ENCODE results near the gene AVEN.

DNA sequence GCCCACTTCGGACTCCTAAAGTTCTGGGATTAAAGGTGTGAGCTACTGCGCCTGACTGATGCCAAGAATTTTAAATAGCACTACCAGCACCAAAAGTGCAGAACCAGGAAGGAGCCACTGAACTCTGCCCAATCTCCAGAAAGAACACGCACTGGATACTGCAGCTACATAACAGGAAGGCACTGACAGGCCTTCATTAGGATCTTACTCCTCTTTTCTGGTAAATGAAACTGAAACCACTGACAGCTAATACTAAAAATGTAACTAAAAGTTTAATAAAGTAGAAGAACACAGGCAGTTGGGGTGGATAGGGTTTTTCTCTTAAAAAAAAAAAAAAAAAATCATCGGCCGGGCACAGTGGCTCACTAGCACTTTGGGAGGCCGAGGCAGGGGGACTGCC, 144.8 kb downstream of the AVEN start:
- TF ChIP-seq CTCF (IDR thresholded peaks at IDR 0.05) (no peak), POLR2A (IDR thresholded peaks at IDR 0.05) (no peak)

All from thyroid gland (tissue), 4 donors.